GM04503 (cell line): ENCODE results near the gene VCAN.
"Not testable (repeated sequence)": the region's sequence is repeated elsewhere in the genome, so short reads cannot be mapped to it uniquely, and the experiment has no call there.

Experiments
- DNase-seq: peaks from one replicate; pipeline ENCODE4 v3.0.0-alpha.2; 2012; ENCODE audit warnings: low read depth

VCAN gene

DNA sequence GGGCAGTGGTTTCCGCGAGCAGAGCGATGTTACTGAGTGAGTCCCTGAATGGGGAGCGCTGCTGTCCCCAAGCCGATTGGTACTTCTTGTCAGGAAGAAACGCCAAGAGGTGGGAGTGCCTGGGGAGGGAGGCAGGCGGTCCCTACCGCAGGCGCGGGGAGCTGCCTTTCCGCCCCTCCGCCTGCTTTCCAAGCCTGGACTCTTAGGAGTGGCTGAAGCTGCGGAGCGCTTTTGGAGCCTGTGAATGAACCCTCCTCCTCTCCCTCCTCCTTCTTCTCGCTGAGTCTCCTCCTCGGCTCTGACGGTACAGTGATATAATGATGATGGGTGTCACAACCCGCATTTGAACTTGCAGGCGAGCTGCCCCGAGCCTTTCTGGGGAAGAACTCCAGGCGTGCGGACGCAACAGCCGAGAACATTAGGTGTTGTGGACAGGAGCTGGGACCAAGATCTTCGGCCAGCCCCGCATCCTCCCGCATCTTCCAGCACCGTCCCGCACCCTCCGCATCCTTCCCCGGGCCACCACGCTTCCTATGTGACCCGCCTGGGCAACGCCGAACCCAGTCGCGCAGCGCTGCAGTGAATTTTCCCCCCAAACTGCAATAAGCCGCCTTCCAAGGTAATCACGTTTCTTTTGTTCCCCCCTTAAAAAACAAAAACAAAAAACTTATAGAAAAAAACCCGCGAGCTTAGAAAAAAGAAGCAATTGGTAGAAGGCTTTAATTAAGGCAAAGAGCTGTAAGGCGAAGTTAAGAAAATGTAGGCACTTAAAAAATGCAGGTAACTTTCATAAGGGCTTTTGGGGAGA, at the start of gene VCAN:
Gene VCAN, plus strand, starts transcription at position 340 of the 808 bp plus-strand sequence. CDS start 11,775 bp downstream, outside the sequence.
- peak; percentile 71 for DNase-seq

DNA sequence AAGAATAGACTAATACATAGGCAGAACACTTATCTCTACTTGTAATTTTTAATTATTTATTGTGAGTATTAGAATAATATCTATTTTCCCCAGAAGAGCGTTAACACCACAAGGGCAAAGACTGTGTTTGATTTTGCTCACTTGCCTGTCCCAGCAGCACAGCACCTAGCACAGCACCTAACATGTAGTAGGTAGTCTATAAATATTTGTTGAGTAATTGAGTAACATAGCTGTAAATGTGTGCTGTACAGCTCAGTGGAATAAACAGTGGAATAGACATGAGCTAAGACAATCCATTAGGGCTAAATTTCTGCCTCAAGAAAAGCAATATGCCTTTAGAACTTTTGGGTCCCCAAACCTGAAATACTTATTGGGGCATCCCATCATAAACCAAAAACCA, 49.3 kb upstream of the VCAN start:
- no peak for DNase-seq

DNA sequence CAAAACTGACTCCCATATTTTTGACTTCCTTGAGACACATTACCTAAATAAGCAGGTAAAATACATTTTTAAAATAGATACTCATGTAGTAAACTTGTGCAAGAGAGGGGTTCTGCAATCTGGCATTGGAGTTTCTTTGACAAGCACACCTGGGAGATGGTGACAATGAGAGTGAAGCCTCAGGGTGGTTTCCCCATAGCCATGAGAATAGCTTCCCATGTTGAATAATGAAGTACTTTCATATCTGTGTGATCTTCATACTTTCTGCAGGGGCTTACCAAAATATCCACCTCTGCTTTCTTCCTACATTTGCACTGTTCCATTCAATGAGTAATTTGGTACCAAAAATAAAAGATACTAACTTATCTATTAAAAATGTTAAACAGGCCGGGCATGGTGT, 44.7 kb upstream of the VCAN start:
- no peak for DNase-seq

DNA sequence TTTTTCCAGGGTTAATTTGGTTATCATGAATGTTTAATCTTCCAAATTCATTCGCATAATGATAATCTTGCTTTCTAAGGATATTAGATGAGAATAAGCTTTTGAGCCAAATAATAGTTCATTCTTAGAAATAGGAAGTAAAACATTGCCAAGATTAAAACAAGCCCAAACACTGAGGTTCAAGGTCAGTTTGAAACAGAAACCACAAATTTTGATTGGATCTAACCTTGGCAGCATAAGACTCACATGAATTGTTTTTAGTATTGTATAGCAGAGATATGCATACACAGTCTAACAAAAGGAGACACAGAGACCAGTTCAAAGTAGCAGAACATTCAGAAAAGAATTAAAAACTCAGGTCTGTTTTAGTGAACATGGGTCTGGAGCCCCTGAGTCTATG, 43.4 kb upstream of the VCAN start:
- DNase-seq: no peak

DNA sequence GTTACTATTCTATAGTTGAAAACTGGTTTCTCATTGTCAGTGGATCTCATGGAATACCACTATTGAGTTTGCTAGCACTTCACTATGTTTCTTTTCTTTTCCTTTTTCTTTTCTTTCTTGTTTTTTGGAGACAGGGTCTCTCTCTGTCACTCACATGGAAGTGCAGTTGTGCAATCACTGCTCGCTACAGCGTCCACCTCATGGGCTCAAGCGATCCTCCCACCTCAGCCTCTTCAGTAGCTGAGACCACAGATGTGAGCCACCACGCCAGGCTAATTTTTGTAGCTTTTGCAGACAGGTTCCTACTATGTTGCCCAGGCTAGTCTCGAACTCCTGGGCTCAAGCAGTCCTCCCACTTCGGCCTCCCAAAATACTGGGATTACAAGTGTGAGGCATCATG, 42.7 kb upstream of the VCAN start:
- no peak for DNase-seq

DNA sequence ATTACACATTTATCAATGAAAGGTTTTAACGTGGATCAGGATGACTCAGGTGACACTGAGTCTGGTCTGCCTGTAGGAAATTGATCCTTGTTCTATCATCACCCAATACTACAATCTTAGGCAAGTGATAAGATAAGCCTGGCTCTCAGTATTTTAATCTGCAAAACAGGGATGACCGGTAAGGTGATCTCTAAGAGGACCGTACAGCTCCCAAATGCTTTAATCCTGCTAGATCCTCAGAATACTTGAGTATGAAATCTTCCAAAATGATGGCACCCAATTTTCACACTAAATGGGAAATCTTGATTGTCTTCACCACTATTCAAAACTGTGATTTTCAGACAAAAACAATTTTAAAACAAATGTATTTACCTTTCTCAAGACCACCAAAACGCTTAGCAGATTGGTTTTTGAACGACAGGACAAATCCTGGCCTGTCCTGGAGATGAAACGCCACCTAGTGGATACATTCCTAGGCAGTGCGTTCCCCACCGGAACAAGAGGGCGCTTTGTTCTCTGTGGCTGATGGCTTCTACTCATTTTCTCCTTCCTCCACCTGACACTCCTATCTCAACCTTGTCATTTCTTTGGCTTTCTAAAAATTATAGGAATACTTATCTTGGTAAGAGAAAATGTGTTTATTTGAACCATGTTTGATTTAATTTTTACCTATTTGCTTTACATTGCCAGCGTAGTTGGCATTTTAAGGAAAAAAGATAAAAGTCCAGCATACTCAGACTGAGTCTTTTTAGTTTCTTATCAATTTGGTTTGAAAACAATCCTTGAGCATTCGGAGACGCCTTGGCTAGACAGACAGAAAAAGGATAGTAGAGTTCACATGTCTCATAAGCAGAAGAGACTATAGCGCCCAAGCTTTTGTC, 41.2 kb upstream of the VCAN start:
- no peak for DNase-seq

DNA sequence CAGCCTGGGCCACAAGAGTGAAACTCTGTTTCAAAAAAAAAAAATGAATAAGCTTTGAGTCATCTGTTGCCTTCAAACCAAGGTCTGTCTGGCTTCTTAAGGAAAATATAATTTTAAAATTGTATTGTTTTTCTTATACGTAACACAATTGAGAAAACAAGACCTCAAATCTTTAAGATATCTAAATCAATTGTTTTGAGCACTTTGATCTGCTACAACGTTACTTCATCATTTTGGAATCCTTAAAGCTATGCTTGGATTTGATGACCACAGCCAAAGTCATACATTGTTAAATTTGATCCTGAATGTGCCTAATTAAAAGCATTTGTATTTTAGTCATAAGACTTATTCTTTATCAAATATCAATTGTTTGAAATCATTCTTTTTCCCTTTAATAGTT, 37.7 kb upstream of the VCAN start:
- DNase-seq: no peak

DNA sequence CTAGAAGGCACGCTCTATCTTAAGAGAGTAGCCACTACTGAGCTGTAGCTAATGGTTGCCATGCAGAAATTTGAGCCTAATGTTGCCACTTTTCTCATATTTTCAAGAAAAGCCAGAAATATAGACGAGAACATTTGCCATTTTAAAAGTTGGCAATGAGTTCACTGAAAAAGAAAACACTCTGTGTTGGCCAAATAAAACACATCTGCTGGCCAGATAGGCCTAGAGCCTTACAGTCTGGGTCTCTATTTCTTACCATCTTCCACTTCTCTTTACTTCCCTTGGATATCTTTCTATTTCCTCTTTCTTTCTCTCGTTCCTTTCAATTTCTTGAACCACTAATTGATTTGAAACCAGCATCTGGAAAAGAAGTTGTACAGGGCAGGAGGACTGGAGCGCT, 36.6 kb upstream of the VCAN start:
- no peak for DNase-seq

DNA sequence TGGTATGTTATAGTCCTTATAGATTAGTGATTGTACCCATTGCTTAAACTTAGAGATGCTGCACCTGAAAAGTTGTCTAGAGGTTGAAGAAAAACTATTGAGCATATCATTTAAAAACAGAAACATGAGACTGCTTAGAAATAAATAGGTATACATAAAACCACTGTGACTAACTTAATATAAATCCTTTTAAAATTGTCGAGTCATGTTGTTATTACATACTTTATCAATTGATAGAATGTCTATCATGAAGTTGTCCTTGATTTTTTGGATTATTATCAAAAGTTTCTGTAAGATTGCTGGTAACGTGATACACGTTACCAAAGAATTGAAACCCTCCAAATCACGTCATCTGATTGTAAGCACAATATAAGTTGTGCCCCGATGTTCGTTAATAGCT, 35.3 kb upstream of the VCAN start:
- DNase-seq: no peak

DNA sequence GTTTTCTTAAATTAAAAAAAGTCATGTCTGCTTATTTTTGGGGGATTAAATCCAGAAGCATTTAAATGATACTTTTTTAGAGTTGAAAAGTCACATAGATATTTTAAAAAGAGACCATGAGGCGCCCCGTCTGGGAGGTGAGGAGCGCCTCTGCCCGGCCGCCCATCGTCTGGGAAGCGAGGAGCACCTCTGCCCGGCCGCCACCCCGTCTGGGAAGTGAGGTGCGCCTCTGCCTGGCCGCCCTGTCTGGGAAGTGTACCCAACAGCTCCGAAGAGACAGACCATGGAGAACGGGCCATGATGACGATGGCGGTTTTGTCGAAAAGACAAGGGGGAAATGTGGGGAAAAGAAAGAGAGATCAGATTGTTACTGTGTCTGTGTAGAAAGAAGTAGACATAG, 33.8 kb upstream of the VCAN start:
- DNase-seq: not testable (repeated sequence)

DNA sequence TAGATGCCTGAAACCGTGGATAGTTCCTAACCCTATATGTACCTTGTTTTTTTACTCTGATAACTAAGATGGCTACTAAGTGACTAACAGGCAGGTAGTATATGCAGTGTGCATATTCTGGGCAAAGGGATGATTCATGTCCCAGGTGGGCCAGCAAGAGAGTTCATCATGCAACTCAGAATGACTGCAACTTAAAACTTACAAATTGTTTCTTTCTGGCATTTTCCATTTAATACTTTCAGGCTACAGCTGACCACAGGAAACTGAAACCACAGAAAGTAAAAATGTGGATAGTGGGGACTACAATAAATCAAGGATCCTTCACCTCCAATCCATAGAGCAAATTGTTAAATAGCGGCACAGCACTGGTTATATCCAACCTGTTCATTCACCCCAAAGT, 30.7 kb upstream of the VCAN start:
- no peak for DNase-seq

DNA sequence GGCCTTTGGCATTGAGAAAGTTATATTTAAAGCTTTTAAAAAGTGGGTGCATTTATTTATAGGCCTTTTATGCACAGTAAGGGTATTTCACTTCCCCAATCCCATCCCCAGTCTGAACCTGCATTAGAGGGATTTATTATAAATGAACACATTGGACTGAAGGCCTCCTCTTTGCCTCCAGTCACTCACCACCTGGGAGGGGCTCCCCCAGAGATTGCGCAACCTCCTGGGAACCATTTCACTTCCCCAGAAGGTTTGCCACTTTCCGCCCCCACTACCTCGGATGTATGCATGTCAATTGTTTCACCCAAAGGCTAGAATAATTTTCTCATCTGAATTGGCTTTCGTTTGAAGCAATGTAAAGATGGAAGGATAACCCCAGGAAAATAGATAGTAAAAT, 29.8 kb upstream of the VCAN start:
- DNase-seq: no peak

DNA sequence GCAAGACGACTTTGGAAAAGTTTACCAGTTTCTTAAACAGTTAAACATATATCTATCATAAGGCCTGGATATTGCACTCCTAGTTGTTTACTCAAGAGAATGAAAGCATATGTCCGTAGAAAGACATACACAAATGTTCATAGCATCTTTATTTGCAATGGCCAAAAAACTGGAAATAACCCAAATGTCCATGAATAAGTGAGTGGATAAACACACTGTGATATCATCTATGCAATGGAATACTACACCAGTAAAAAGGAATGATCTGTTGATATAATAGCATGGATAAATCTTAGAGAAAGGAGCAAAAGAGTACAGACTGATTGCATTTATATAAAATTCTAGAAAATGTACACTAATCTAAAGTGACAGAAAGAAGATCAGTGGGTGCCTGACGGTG, 28.0 kb upstream of the VCAN start:
- no peak for DNase-seq

DNA sequence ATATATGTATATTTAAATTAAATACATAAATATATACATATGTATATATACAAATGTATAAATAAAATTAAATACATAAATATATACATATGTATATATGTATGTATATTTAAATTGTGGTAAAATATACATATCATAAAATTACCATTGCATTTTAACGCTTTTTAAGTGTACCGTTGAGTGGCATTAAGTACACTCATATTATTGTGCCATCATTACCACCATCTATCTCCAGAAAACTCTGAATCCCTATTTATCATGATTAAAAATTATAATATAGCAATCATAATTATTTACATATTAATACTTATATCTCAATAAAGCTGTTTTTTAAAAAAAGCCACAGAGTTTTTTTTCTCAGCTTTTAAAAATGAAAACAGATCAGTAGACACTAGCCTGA, 27.1 kb upstream of the VCAN start:
- DNase-seq: no peak

DNA sequence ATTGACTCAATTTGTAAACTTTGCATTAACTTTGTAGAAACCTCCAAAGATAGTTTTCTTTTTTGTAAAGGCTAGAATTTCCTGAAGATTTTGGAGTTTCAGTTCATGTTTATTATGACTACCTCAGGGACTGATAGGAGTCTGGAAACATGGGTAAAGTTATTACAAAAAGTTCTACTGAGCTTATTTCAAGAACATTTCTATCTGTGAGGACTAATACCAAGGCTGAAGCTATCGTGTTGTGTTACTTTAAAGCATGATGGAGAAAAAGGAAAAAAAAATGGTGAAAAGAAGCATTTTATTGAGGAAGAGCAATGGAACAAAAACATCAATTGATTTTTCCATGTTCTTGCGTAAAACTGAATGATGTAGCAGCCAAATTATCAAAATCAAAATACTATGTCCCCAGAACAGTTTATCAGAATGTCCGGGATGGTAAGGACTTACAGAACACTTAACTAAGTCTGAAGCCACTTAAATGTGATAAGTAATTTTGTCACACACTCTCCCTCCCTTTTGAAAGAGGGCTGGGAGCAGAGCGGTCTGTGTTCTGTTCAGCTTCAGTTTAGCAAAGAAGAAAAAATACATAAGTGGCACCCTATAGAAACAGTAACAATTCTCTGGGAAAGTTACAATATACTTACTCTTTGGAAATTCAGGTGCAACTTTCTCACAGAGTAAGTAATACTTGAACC, 25.1 kb upstream of the VCAN start:
- no peak for DNase-seq

DNA sequence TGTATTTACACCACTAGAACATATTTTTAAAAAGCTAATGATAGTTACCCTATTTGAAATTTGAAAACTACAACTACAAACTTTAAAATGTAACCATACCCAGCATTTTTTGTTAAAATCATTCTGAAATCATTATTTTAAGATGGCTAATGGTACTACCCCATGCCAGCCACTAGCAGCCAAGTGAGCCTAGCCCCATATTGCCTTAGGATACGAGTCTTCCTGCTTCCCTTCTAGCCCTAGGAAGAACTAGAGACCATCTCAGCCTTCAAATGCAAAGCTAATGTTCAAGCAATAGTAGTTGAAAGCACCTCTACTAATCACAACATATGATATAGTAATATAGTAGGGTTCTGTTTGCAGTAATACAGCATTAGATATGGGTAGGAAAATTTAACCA, 24.0 kb upstream of the VCAN start:
- no peak for DNase-seq

DNA sequence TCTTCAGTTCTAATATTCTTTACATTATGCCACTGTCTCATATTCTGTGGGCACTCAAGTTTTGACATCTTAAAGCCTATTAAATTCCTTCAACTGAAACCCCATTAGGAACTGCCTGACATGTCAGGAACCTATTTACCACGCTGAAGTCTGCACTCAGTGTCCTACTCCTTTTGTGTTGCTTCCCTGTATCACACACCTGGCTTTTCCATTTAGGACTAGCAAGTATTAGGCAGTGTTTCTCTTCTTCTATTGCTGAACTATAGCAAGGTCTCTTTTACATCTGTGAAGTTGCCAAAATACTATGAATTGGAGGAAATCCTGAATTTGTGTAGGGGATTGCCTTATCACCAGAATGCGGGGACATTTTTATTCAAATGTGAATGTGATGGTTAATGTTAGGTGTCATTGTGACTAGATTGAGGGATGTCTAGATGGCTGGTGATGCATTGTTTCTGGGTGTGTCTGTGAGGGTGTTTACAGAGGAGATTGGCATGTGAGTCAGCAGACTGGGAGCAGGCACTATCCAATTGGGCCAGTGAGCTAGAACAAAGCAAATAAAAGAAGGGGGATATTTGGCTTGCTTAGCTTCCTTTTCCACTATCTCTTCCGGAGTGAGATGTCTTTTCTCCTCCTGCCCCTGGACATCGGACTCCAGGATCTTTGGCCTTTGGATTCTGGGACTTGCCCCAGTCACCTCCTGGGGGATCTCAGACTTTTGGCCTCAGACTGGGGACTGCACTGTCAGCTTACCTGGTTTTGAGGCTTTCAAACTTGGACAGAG, 21.2 kb upstream of the VCAN start:
- no peak for DNase-seq

DNA sequence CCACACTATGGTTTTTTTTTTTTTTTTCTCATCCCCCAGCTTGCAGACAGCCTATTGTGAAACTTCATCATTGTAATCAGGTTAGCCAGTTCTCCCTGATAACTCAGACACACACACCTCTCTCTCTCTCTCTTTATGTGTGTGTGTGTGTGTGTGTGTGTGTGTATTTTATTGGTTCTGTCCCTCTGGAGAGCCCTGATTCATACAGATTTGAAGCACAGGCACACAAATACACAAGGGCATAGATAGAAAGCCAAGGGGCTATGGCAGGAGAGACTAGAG, 20.6 kb upstream of the VCAN start:
- no peak for DNase-seq

DNA sequence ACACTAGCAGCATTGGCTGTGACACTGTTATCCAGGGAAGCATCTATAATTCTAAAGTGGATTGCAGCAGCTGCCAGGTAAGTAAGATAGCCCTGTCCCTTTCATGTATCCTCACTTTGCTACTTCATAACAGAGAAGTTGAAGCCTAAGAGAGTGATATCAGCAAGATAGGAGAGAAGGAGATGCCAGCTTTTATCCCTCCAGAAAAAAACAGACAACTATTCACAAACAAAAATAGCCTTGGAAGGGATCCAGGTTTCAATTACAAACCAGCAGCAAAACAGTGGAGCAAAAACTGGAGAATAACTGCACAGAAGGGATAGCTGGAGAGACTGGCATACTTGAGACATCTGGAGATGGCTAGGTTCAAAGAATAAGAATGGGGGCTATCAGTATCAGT, 19.6 kb upstream of the VCAN start:
- DNase-seq: no peak

DNA sequence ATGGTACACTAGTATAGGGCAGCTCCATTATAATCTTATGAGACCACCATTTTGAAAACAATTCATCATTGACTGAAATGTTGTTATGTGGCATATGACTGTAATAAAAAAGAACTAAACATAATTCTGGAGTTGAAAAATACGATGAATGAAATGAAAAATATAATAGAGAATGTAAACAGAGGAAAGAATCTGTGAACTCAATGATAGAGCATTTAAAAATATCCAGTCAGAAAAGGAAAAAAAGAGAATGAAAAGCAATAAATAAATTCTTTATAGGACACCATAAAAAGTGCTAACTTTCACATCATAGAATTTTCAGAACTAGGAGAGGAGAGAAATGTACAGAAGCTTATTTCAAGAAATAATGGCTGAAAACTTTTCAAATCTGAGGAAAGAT, 17.6 kb upstream of the VCAN start:
- DNase-seq: no peak

DNA sequence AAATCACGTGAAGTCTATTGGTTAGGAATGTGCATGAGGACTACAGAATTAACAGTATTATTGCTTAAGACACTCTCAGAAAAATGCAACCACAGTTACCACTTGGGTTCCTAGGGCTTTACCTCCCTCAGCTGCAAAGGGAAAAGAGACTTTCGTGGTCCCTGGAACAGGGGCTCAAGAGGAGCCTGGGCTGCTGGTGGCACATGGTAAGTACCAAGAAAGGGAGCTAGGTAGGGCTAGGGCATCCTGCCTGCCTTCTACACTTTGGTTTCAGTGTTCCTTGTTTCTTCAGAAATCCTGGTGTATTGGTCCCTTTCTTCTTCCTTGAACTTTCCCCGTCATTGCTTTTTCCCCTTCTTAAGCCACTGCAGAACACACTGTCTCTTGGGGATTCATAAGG, 7.3 kb upstream of the VCAN start:
- DNase-seq: no peak

DNA sequence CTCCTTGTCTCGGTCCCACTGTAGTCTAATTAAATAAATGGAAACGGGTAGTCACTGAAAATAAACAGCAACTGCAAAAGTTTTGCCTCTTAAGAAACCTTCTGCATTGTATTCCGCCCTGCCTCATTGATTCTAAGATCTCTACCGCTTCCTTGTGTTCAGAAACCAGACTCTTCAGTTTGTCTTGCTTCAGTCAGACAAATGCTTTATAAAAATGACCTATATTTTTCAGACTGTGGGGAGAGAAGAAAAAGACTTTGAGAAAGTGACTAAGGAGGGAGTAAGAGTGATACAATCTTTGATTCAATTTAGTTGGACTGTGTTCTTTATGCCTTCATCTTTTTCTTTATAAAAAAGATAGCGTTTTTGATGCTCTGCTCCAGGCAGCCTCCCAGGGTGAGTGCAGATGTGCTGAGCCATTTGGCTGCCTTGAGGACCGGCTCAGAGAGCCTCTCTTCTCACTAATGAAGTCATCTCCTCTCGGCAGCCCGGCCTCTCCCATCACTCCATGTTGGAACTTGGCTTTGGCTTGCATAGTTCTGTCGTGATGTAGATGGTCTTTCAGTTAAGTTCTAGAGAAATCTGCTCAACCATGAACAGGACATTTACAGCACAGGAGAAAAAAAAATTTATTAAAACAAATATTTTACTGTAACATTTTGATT, 4.0 kb upstream of the VCAN start:
- DNase-seq: no peak
